Nucleus accumbens (tissue), 56 donors: Measurements from ENCODE around the gene SASH3.

Experiments
- DNase-seq, 56 donors: peaks; one replicate each; lab custom pipeline; 2025; lab: John Stamatoyannopoulos, UW

Gene SASH3

DNA sequence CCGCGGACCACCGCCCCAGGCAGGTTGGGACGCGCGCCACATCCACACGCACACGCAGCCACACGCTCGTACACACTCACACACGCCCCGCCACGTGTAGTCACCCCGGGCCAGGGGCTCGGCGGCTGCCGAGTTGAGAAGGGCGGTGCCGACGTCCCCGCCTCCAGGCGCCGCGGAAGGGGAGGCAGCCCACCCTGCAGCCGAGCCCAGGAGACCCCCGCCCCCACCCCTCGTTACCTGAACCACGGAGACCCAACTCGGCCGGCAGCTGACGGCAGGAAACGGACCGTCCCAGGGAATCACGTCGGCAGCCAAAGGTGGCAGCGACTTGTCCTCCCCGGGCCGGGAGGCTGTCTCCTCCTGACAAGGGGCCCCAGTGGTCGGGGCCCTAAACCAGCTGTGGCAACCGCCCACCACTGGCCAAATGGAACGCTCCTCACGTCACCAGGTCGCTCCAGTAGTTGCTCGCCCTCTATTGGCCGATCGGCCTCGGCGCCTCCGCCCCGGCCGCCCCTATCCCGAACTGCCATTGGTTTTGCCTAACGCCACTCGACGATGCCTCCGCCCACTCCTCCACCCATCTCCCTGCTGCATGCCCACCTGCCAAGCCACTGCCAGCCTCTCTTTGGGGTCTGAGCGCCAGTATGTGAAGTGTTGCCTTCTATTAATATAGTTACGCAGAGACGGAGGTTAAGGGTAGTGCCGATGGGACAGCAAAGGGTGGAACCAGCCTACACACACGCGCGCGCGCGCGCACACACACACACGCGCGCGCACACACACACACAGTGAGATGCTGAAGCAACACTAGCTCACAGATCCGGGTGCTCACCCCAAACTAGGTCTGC, 63.9 kb downstream of the SASH3 start, which contains the start of gene ZDHHC9:
Gene ZDHHC9, minus strand, starts transcription at position 428 of the 848 bp plus-strand sequence. CDS start 1,941 bp downstream, outside the sequence.
- peak in 55 of 56 donors; percentile 4 to 93 (median 83) for DNase-seq
